Measurements from ENCODE around the gene KCTD12. TPM values are rescaled to one million over a fixed set of nuclear protein-coding genes. Genes with fewer than 3 reads are reported as not detected.

The KCTD12 gene
- total RNA-seq (100 to 1,000 TPM in 3 of 7 donors, 10 to 100 TPM in 4; 52.8 to 164 (median 89.1) TPM), polyA plus RNA-seq (10 to 100 TPM; 13.4 to 29.4 (median 22.0) TPM)
- long read RNA-seq, donor 1, full-length matches to known transcripts = 95 of 95 reads
- long read RNA-seq, donor 1, partial matches to known transcripts = 0 of 95 reads
- long read RNA-seq, donor 1, other reads (novel, unspliced or antisense) = 0 of 95 reads
- long read RNA-seq, donor 2, full-length matches to known transcripts = 57 of 57 reads
- long read RNA-seq, donor 2, partial matches to known transcripts = 0 of 57 reads
- long read RNA-seq, donor 2, other reads (novel, unspliced or antisense) = 0 of 57 reads

DNA sequence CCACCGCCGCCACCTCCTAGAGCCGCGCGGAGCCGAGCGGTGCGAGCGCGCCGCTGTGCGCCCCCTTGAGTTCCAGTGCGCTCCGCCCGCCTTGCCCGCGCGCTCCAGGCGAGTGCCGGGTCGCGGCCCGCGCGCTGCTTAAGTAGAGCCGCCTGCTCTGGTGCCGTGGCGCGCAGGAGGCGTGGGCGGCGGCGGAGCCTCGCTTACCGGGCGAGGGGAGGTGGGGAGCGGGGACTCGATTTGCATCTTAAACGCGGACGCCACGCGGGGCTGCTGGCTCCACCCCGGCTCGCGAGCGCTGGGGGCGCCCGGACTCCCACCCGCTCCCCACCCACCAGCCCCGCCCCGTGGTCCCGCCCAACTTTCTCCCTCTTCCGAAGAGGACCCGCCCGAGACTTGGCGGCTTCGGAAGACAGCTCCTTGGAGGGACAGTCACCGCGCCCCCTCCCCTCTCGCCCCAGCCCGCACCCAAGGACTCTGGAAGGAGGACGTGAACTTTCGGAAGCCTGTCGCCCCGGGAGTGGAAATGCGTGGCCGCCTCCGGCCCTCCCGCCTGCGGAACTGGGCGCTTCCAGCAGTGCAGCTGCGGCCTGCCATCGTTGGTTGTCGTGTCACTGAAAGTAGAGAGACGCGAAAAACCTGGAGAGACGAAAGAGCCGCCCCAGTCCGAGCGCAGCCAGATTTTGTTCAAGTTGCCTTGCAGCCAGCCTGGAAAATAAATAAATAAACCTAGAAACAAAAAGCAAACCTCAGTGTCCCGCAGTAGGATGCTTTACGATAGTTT, at the start of gene KCTD12:
Gene KCTD12, minus strand, starts transcription at position 114 of the 784 bp plus-strand sequence. CDS start 257 bp downstream, outside the sequence.
- intact Hi-C loops (cut with DNase I; ENCODE audit: low total_unique reads) = no loop called here
- 1 to 3% (median 1%) methylated on average over 21 to 83 of the region's 83 CpGs for WGBS, 5 donors
- peak within 1 kb of the TSS; percentile 74 to 95 (median 93) for H3K27ac ChIP-seq

DNA sequence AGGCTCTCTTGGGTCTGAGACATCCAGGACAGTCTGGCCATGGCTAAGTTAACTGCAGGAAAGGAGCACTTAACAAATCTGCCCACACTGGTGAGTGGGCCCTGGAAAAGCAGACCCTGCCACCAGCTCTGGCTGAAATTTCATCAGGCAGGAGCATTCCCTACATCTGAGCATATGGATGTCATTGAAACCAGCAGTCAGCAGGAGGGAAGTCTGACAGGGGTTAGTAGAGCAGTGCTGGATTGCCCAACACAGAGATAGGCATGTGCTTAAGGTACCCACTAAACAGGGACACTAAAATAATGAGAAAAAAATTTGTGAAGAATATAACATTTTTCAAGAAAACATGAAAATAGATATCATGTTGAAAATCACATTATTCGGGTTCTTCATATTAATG, 48.5 kb upstream of the KCTD12 start:
- TF ChIP-seq POLR2AphosphoS5 (IDR thresholded peaks at IDR 0.05) = no peak
- TF ChIP-seq, protein P1, sequence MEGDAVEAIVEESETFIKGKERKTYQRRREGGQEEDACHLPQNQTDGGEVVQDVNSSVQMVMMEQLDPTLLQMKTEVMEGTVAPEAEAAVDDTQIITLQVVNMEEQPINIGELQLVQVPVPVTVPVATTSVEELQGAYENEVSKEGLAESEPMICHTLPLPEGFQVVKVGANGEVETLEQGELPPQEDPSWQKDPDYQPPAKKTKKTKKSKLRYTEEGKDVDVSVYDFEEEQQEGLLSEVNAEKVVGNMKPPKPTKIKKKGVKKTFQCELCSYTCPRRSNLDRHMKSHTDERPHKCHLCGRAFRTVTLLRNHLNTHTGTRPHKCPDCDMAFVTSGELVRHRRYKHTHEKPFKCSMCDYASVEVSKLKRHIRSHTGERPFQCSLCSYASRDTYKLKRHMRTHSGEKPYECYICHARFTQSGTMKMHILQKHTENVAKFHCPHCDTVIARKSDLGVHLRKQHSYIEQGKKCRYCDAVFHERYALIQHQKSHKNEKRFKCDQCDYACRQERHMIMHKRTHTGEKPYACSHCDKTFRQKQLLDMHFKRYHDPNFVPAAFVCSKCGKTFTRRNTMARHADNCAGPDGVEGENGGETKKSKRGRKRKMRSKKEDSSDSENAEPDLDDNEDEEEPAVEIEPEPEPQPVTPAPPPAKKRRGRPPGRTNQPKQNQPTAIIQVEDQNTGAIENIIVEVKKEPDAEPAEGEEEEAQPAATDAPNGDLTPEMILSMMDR (IDR thresholded peaks at IDR 0.05 in 8 of 11, conservative IDR thresholded peaks at IDR 0.05 in 3 of 11) = no peak
- TF ChIP-seq POLR2A (IDR thresholded peaks at IDR 0.05) = no peak
- Histone ChIP-seq H3K36me3 (no peaks in the 10 kb centered on the region), H3K4me3 (no peak overlapping the region), H3K9me3 (peaks cover 0 to 14% (median 9%) of the 10 kb centered on the region in 8 donors), H3K27ac (no peak overlapping the region), H3K27me3 (replicated peaks in 1 of 7) (no peaks in the 10 kb centered on the region), H3K4me1 (no peaks in the 10 kb centered on the region)
- WGBS, 5 donors = 90 to 98% (median 95%) methylated on average over 1 of the region's 1 CpG
- intact Hi-C loops (cut with DNase I; ENCODE audit: low total_unique reads) = no loop called here
- DNase-seq = no peak

More for the DNA sequence above, at the start of gene KCTD12:
- Histone ChIP-seq H3K4me3 (peak within 1 kb of the TSS; percentile 62 to 94 (median 76)), H3K27me3 (replicated peaks in 1 of 7) (peaks cover 0 to 43% (median 0%) of the 10 kb centered on the region in 7 donors), H3K4me1 (peaks cover 0 to 59% (median 36%) of the 10 kb centered on the region in 6 donors), H3K9me3 (no peaks in the 10 kb centered on the region), H3K36me3 (no peaks in the 10 kb centered on the region)
- peak; percentile 96 for DNase-seq
- TF ChIP-seq POLR2AphosphoS5 (IDR thresholded peaks at IDR 0.05) (peak; percentile 98), POLR2A (IDR thresholded peaks at IDR 0.05) (peak; percentile 53 to 87 (median 65))
- TF ChIP-seq, protein P1 (IDR thresholded peaks at IDR 0.05 in 8 of 11, conservative IDR thresholded peaks at IDR 0.05 in 3 of 11) = peak in 6 of 11 experiments; percentile 25 to 52 (median 40)

DNA sequence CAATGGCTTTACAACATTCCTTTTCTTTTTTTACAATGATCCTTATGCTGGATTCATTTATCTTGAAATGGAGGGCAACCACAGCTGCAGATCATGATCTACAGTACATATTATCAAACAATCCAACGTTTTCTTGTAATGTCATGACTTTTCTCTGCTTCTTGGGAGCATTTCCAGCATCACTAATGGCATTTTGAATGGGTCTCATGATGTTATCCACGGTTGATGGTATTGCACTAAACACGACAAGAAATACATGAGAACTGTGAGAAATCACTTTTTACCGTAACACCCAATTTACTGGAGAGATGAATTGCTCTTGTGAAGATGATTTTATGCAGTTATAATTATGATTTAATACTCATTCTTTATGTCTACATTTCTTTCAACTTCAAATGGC, 45.9 kb upstream of the KCTD12 start:
- intact Hi-C loops (cut with DNase I; ENCODE audit: low total_unique reads) = no loop called here
- no peak for DNase-seq
- H3K4me1 ChIP-seq = no peaks in the 10 kb centered on the region
- H3K9me3 ChIP-seq = peaks cover 0 to 14% (median 9%) of the 10 kb centered on the region in 8 donors
- H3K27ac ChIP-seq = no peak overlapping the region
- TF ChIP-seq, protein P1 (IDR thresholded peaks at IDR 0.05 in 8 of 11, conservative IDR thresholded peaks at IDR 0.05 in 3 of 11) = no peak
- TF ChIP-seq POLR2AphosphoS5 (IDR thresholded peaks at IDR 0.05) = no peak
- TF ChIP-seq POLR2A (IDR thresholded peaks at IDR 0.05) = no peak
- H3K4me3 ChIP-seq = no peak overlapping the region
- 61 to 82% (median 76%) methylated on average over 4 of the region's 4 CpGs for WGBS, 5 donors
- no peaks in the 10 kb centered on the region for H3K27me3 ChIP-seq (replicated peaks in 1 of 7)
- H3K36me3 ChIP-seq = no peaks in the 10 kb centered on the region
